SHP77 (cell line): ENCODE measurements around the gene RAD52.

Experiments
- DNase-seq, 2 experiments: peaks; one replicate each; lab custom pipeline; 2025; lab: John Stamatoyannopoulos, UW

RAD52 gene

DNA sequence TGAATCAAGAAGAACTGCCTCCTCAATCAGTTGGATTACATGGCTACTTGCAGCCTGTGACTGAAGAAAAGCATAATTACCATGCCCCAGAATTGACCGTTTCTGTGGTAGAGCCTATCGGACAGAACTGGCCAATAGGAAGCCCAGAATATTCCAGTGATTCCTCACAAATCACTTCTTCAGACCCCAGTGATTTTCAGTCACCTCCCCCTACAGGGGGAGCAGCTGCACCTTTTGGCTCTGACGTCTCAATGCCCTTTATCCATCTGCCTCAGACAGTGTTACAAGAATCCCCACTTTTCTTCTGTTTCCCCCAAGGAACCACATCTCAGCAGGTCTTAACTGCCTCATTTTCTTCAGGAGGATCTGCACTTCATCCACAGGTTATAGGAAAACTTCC is 80.8 kb downstream of the RAD52 start:
- no peak for DNase-seq

DNA sequence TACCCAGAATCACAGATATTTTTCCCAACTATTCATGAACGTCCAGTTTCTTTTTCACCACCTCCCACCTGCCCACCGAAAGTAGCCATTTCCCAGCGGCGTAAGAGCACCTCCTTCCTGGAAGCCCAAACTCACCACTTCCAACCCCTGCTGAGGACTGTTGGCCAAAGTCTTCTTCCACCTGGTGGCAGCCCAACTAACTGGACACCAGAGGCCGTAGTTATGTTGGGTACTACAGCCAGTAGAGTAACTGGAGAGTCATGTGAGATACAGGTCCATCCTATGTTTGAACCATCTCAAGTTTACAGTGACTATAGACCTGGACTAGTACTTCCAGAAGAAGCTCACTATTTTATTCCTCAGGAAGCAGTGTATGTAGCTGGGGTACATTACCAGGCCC is 81.6 kb downstream of the RAD52 start:
- DNase-seq = no peak

DNA sequence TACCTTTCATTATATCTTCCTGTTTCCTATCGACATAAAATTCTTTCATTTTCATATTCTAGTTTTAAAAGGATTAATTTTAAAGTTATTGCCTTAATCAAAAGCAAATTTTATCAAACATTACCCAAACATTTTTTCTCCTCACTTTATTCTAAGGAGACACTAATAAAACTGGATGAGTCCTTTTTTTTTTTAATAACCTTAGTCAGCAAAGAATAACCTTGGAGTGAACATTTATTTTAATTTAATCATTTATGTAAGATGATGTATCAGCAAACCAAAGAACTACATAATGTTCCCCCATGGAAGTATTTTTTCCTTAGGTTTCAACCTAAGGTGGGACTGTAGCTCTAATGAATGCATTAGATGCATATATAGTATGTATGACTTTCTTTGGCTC is 83.9 kb downstream of the RAD52 start:
- no peak for DNase-seq

DNA sequence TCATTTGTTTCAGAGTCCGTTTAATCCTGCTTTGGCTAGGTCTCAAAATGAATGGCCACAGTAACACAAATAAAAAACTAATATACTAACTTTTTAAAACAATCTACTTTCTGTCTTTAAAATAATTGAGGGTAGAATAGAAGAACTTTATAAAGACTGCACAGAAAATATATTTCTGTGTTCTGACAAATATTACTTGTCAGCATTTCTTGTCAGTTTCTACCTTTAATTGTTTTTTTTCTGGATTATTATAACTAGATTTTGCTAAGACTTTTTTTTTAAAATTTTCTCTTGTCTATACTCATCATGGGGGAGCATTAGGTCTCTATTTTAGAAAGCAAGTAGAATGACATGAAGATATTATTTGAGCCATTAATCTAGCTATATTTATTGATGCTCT is 86.2 kb downstream of the RAD52 start:
- DNase-seq = no peak

DNA sequence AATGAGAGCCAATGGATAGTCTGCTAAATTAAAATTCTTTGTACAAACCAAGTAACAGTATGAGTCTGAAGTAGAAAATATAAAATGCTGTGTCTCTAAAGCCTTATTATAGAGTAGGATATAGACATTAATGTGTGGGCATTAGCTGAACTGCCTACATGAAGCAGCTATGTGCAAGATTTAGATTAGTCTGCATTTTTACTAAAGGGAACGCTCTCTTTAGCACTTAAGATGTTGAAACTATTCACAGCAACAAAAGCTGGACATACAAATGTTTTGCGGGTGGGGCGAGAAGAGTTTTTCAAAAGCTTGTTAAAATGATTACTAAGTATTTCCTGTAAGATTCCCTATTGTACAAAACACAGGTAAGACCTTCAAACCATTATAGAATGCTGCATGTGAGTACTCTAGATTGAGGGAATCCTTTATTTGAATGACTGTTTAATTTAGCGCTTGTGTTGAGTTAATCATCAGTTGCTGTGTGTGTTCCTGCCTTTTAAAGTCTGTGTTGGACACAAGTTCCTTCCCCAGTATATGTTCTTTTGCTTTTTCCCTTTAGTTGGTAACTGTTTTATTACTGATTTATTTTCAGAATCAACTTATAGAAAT is 87.1 kb downstream of the RAD52 start:
- DNase-seq = no peak
